Measurements from ENCODE around the gene HNF4A. TPM values are rescaled to one million over a fixed set of nuclear protein-coding genes. Genes with fewer than 3 reads are reported as not detected.

HNF4A gene
- total and polyA plus RNA-seq, 2 of the 13 experiments (the other 11 are each of a cell fraction or from before 2014, with no cell fraction given): 80.9 to 169 TPM

DNA sequence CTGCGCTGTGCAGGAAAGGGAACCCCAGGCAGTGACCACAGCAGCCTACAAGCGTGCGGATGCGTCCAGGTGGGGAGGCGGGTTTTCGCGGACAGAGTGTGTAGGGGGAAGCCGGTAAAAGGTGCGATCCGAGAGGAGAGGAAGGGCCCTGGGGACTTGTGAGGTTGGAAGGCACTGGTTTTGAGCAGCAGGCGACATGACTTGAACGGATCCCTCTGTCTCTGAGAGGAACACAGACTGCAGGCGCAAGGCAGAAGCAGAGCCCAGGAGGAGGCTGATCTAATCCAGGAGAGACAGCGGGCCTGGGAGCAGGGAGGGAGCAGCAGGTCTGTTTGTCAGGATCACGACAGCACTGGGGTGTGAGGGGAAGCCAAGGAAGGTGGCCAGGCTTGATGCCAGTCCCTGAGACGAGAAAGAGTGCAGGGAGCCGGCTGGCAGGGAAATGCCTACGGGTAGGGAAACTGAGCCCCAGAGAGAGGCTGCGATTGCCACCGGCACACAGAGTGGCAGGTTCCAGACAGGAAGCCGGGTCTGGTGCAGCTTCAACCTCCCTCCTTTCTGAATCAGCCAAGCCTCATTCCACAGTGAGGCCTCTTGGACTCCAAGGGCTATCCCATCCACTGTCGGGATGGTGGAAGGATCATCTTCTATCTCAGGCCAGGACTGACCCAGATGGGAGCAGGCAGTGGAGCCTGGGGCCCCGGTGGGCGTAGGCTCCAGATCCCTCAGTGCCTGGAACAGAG, 57.1 kb downstream of the HNF4A start (continued):
- TF ChIP-seq, protein P1, sequence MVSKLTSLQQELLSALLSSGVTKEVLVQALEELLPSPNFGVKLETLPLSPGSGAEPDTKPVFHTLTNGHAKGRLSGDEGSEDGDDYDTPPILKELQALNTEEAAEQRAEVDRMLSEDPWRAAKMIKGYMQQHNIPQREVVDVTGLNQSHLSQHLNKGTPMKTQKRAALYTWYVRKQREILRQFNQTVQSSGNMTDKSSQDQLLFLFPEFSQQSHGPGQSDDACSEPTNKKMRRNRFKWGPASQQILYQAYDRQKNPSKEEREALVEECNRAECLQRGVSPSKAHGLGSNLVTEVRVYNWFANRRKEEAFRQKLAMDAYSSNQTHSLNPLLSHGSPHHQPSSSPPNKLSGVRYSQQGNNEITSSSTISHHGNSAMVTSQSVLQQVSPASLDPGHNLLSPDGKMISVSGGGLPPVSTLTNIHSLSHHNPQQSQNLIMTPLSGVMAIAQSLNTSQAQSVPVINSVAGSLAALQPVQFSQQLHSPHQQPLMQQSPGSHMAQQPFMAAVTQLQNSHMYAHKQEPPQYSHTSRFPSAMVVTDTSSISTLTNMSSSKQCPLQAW (CRISPR knock-in tag; IDR thresholded peaks at IDR 0.05): peak; percentile 48; the same call in 1 of the 2 replicates
- TF ChIP-seq STAT5B (CRISPR knock-in tag; IDR thresholded peaks at IDR 0.05) (no peak), ZNF337 (CRISPR knock-in tag; IDR thresholded peaks at IDR 0.05; ENCODE audit: borderline replicate concordance, low read depth) (peak; percentile 78; the same call in 1 of the 2 replicates), SMAD1 (CRISPR knock-in tag; IDR thresholded peaks at IDR 0.05; ENCODE audit: borderline replicate concordance, low read depth) (0 out of 2 replicates have a peak, but pooled peaks have one; percentile 54), PHF21A (CRISPR knock-in tag; IDR thresholded peaks at IDR 0.05) (no peak), ATAD3A (CRISPR knock-in tag; IDR thresholded peaks at IDR 0.05) (no peak), ZNF549 (CRISPR knock-in tag; IDR thresholded peaks at IDR 0.05) (no peak), KDM5B (CRISPR knock-in tag; IDR thresholded peaks at IDR 0.05; ENCODE audit: borderline replicate concordance) (peak; percentile 27; the same call in 1 of the 2 replicates), KLF15 (CRISPR knock-in tag; IDR thresholded peaks at IDR 0.05; ENCODE audit: borderline replicate concordance) (no peak), ETV6 (CRISPR knock-in tag; conservative IDR thresholded peaks at IDR 0.05) (no peak), SMC3 (IDR thresholded peaks at IDR 0.05; ENCODE audit: low read length) (no peak), RBFOX2 (IDR thresholded peaks at IDR 0.05; ENCODE audit: low read depth, low read length) (peak; percentile 60)
- TF ChIP-seq, protein P2, sequence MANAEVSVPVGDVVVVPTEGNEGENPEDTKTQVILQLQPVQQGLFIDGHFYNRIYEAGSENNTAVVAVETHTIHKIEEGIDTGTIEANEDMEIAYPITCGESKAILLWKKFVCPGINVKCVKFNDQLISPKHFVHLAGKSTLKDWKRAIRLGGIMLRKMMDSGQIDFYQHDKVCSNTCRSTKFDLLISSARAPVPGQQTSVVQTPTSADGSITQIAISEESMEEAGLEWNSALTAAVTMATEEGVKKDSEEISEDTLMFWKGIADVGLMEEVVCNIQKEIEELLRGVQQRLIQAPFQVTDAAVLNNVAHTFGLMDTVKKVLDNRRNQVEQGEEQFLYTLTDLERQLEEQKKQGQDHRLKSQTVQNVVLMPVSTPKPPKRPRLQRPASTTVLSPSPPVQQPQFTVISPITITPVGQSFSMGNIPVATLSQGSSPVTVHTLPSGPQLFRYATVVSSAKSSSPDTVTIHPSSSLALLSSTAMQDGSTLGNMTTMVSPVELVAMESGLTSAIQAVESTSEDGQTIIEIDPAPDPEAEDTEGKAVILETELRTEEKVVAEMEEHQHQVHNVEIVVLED (CRISPR knock-in tag; IDR thresholded peaks at IDR 0.05; ENCODE audit: borderline replicate concordance): no peak
- TF ChIP-seq, protein P3, sequence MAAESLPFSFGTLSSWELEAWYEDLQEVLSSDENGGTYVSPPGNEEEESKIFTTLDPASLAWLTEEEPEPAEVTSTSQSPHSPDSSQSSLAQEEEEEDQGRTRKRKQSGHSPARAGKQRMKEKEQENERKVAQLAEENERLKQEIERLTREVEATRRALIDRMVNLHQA (CRISPR knock-in tag; IDR thresholded peaks at IDR 0.05): no peak
- TF ChIP-seq, protein P4, sequence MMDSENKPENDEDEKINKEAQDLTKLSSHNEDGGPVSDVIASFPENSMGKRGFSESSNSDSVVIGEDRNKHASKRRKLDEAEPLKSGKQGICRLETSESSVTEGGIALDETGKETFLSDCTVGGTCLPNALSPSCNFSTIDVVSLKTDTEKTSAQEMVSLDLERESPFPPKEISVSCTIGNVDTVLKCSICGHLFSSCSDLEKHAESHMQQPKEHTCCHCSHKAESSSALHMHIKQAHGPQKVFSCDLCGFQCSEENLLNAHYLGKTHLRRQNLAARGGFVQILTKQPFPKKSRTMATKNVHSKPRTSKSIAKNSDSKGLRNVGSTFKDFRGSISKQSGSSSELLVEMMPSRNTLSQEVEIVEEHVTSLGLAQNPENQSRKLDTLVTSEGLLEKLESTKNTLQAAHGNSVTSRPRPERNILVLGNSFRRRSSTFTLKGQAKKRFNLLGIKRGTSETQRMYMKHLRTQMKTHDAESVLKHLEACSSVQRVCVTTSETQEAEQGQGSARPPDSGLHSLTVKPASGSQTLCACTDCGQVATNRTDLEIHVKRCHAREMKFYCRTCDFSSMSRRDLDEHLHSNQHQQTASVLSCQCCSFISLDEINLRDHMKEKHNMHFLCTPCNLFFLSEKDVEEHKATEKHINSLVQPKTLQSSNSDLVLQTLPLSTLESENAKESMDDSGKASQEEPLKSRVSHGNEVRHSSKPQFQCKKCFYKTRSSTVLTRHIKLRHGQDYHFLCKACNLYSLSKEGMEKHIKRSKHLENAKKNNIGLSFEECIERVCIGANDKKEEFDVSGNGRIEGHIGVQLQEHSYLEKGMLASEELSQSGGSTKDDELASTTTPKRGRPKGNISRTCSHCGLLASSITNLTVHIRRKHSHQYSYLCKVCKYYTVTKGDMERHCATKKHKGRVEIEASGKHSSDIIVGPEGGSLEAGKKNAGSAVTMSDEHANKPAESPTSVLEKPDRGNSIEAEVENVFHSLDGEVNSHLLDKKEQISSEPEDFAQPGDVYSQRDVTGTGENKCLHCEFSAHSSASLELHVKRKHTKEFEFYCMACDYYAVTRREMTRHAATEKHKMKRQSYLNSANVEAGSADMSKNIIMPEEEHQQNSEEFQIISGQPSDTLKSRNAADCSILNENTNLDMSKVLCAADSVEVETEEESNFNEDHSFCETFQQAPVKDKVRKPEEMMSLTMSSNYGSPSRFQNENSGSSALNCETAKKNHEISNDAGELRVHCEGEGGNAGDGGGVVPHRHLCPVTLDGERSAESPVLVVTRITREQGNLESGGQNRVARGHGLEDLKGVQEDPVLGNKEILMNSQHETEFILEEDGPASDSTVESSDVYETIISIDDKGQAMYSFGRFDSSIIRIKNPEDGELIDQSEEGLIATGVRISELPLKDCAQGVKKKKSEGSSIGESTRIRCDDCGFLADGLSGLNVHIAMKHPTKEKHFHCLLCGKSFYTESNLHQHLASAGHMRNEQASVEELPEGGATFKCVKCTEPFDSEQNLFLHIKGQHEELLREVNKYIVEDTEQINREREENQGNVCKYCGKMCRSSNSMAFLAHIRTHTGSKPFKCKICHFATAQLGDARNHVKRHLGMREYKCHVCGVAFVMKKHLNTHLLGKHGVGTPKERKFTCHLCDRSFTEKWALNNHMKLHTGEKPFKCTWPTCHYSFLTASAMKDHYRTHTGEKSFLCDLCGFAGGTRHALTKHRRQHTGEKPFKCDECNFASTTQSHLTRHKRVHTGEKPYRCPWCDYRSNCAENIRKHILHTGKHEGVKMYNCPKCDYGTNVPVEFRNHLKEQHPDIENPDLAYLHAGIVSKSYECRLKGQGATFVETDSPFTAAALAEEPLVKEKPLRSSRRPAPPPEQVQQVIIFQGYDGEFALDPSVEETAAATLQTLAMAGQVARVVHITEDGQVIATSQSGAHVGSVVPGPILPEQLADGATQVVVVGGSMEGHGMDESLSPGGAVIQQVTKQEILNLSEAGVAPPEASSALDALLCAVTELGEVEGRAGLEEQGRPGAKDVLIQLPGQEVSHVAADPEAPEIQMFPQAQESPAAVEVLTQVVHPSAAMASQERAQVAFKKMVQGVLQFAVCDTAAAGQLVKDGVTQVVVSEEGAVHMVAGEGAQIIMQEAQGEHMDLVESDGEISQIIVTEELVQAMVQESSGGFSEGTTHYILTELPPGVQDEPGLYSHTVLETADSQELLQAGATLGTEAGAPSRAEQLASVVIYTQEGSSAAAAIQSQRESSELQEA (CRISPR knock-in tag; IDR thresholded peaks at IDR 0.05; ENCODE audit: not compliant biosample characterization): peak; percentile 69
